Liver (tissue), 5 donors: ENCODE measurements around the gene AKR1C1. TPM values are rescaled to one million over a fixed set of nuclear protein-coding genes. Genes with fewer than 3 reads are reported as not detected.

ENCODE experiments used
- polyA plus RNA-seq, 2 donors: library from polyadenylated mRNA; stranded (reverse) in 1 of 2; unstranded in 1 of 2; fragments of 200-250 nt in 1 of 2; fragments of >200 nt in 1 of 2; fragmentation: Nextera tagmentation in 1 of 2; extraction: Ambion mirVana in 1 of 2; gene quantifications; one replicate each; pipeline versions ENCODE4 v1.2.1 to v1.2.3, GENCODE V29; 2013 to 2015
- small RNA-seq: library from RNA; depleted of rRNA; stranded (forward); fragments of <200 nt; gene quantifications from one replicate; pipeline ENCODE3, GENCODE V24; 2014
- total RNA-seq, 2 donors: library from RNA; depleted of rRNA; stranded (reverse); fragments of >200 nt; gene quantifications; one replicate each; pipeline ENCODE4 v1.2.3, GENCODE V29; 2014
- donor health status: healthy.
- donor health status: healthy.
- donor health status: healthy.

Gene AKR1C1
- total and polyA plus RNA-seq, 4 donors = 128 to 540 (median 145) TPM

Small RNAs within 50 kb of the gene (small RNA-seq; reads per million reads assigned to genes)
- gene RF00096 = not detected

Other genes with a start within 250 kb of the AKR1C1 start
- gene AKR1E2, start 137.2 kb upstream of the AKR1C1 start, total RNA-seq = 1 to 10 TPM; 4.7 to 9.4 TPM
- gene AKR1E2, start 137.2 kb upstream of the AKR1C1 start, polyA plus RNA-seq = under 1 TPM; 0.46 to 0.58 TPM
- gene AKR1C2, start 40.4 kb downstream of the AKR1C1 start, total RNA-seq = 100 to 1,000 TPM in 1 of 2 donors, 10 to 100 TPM in 1; 63.8 to 129 TPM
- 100 to 1,000 TPM; 195 to 699 TPM for gene AKR1C2, start 40.4 kb downstream of the AKR1C1 start, polyA plus RNA-seq
- 100 to 1,000 TPM in 1 of 2 donors, 10 to 100 TPM in 1; 65.8 to 205 TPM for gene AKR1C3, start 131.0 kb downstream of the AKR1C1 start, total RNA-seq
- 100 to 1,000 TPM; 142 to 292 TPM for gene AKR1C3, start 131.0 kb downstream of the AKR1C1 start, polyA plus RNA-seq
- gene AKR1C8, start 221.7 kb downstream of the AKR1C1 start, total RNA-seq = 10 to 100 TPM in 1 of 2 donors, not detected in 1; 28.5 TPM
- 10 to 100 TPM in 1 of 2 donors, 1 to 10 TPM in 1; 2.5 to 19.2 TPM for gene AKR1C8, start 221.7 kb downstream of the AKR1C1 start, polyA plus RNA-seq
- gene AKR1C4, start 233.4 kb downstream of the AKR1C1 start, total RNA-seq = 100 to 1,000 TPM in 1 of 2 donors, 1 to 10 TPM in 1; 3.2 to 154 TPM
- 100 to 1,000 TPM; 104 to 260 TPM for gene AKR1C4, start 233.4 kb downstream of the AKR1C1 start, polyA plus RNA-seq